SK-N-MC (cell line): ENCODE data around the gene MESD.

Experiments used
- EZH2 ChIP-seq: fragments of 200-600 bp; sonication (generic); IDR thresholded peaks from one replicate; pipeline ENCODE4 v1.6.1; 2017; ENCODE audit warnings: antibody characterized with exemption
- FOXP2 ChIP-seq: optimal IDR thresholded peaks from 2 replicates; pipeline ENCODE3; 2011; ENCODE audit warnings: mild to moderate bottlenecking, moderate library complexity; ENCODE audit not compliant: insufficient read depth; ENCODE audit errors: extremely low read length, control extremely low read depth
- POLR2AphosphoS5 ChIP-seq: IDR thresholded peaks from 2 replicates; pipeline ENCODE4 v1.6.1; 2012; ENCODE audit warnings: mild to moderate bottlenecking, low read depth, low read length, borderline replicate concordance

- TF ChIP-seq POLR2AphosphoS5 (no peak), EZH2 (no peak), FOXP2 (no peak)
Measured at GRCh38 chr15:80940331-80940730, 49.3 kb downstream of the MESD start.
